Panc1 (cell line): ENCODE results near the gene PRRG4. TPM values are rescaled to one million over a fixed set of nuclear protein-coding genes. Genes with fewer than 3 reads are reported as not detected.

Source experiments
- ATAC-seq: fragments of 200-7000 bp; cut with Tn5 transposase; 2 replicates; pipeline ENCODE4 v1.9.1; 2020; ENCODE audit warnings: mild to moderate bottlenecking, moderate library complexity
- BruUV-seq: library from RNA; stranded (reverse); fragments of 400-500 nt; replicated peaks from 2 replicates; lab custom pipeline; 2021; lab: Mats Ljungman, UMichigan
- CTCF ChIA-PET: fragments of 300-600 bp; sonication (Branson Sonifier 250); formaldehyde crosslinking; loops from one replicate; lab custom pipeline; 2022; ENCODE audit warnings: antibody characterized with exemption; lab: Charles Lee
- POLR2A ChIA-PET: fragments of 300-600 bp; sonication (Branson Sonifier 250); formaldehyde crosslinking; loops from one replicate; lab custom pipeline; 2022; ENCODE audit warnings: antibody characterized with exemption; lab: Charles Lee
- DNase-seq: peaks from one replicate; pipeline ENCODE4 v3.0.0-alpha.2; 2010; ENCODE audit warnings: low read depth, low spot score
- H3K27ac ChIP-seq: 2 replicates; pipeline ENCODE4 v1.5.1; 2011; ENCODE audit warnings: mild to moderate bottlenecking, low read length, inconsistent platforms
- H3K27me3 ChIP-seq: fragments of 200-500 bp; sonication (Bioruptor generic); 2 replicates; pipeline ENCODE4 v1.6.0; 2014; ENCODE audit warnings: low read length, inconsistent platforms; ENCODE audit not compliant: control insufficient read depth, insufficient read depth
- H3K36me3 ChIP-seq: fragments of 200-500 bp; sonication (Bioruptor generic); 2 replicates; pipeline ENCODE4 v1.5.1; 2014; ENCODE audit warnings: inconsistent platforms, mild to moderate bottlenecking, low read length, moderate library complexity; ENCODE audit not compliant: control insufficient read depth, insufficient read depth
- H3K4me1 ChIP-seq: 2 replicates; pipeline ENCODE4 v1.5.1; 2011; ENCODE audit warnings: inconsistent platforms, mild to moderate bottlenecking, low read length, moderate library complexity; ENCODE audit not compliant: control insufficient read depth, insufficient read depth
- H3K4me3 ChIP-seq, 2 experiments: 2 replicates each; pipeline ENCODE4 v1.5.1; 2011 to 2012; ENCODE audit warnings: low read depth in 2 of 2, low read length in 2 of 2, mild to moderate bottlenecking in 2 of 2, inconsistent platforms in 1 of 2, moderate library complexity in 1 of 2
- H3K9me3 ChIP-seq: fragments of 200-500 bp; sonication (Bioruptor generic); 2 replicates; pipeline ENCODE4 v1.5.1; 2014; ENCODE audit warnings: low read depth, mild to moderate bottlenecking, inconsistent platforms, low read length, moderate library complexity; ENCODE audit not compliant: control insufficient read depth, insufficient read depth
- CTCF ChIP-seq: fragments of 450-650 bp; IDR thresholded peaks from 2 replicates; pipeline ENCODE4 v1.5.1; 2017; ENCODE audit warnings: mild to moderate bottlenecking
- POLR2AphosphoS5 ChIP-seq: IDR thresholded peaks from 2 replicates; pipeline ENCODE4 v1.6.1; 2012; ENCODE audit warnings: mild to moderate bottlenecking, low read depth, low read length, moderate library complexity
- REST ChIP-seq, 2 experiments: IDR thresholded peaks; 2 replicates each; pipeline ENCODE4 v1.6.1; 2011 to 2012; ENCODE audit warnings: low read depth in 2 of 2, control low read depth in 1 of 2, low read length in 1 of 2, mild to moderate bottlenecking in 1 of 2, moderate library complexity in 1 of 2; ENCODE audit not compliant: insufficient read depth in 1 of 2
- SIN3A ChIP-seq: IDR thresholded peaks from 2 replicates; pipeline ENCODE4 v1.6.1; 2012; ENCODE audit warnings: low read depth, mild to moderate bottlenecking, low read length, moderate library complexity, borderline replicate concordance; ENCODE audit not compliant: insufficient read depth
- TCF7L2 ChIP-seq: IDR thresholded peaks from 2 replicates; pipeline ENCODE4 v1.6.1; 2011; ENCODE audit warnings: mild to moderate bottlenecking, low read depth, low read length, inconsistent platforms
- in situ Hi-C: cut with HindIII; loops from 2 replicates; pipeline ENCODE4 v1.10.0; 2016; ENCODE audit warnings: low sequenced_read_pairs, low pct_unique_long_range_greater_than_20kb
- intact Hi-C: fragments of 100-400 bp; cut with micrococcal nuclease; formaldehyde crosslinking; loops from one replicate; pipeline ENCODE4 v1.10.0; 2022; ENCODE audit not compliant: unreplicated experiment
- total RNA-seq: library from RNA; stranded (reverse); gene quantifications from one replicate; pipeline ENCODE4 v1.2.1, GENCODE V29; 2021; ENCODE audit not compliant: unreplicated experiment

The PRRG4 gene
- total RNA-seq, 1 experiment from 2014 or later, result 0.87 TPM

DNA sequence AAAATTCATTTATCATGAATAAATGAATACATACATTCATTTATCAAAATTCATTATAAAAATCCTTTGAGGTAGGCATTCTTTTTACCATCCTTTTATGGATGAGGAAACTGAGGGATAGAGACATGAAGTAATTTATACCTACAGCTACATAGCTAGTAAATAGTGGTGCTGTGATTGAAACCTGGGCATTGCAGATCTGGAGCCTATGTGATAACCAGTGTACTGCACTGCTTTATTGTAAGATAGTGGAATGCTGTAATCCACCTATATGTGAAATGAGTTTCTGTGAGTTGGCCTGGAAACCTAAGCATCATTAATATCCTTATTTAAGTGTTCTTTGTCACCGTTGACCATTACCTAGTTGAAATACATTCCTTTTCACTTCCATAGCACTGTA lies 67.4 kb downstream of the PRRG4 start:
- ChIA-PET POLR2A (no interaction called here), CTCF (no interaction called here)

GRCh38 chr11:32899438-32899837 lies 69.7 kb downstream of the PRRG4 start:
- ChIA-PET CTCF (no interaction called here), POLR2A (no interaction called here)
- intact Hi-C loops, result no loop called here
- Histone ChIP-seq H3K4me1 (peaks cover 15% of the 10 kb centered on the region), H3K9me3 (no peaks in the 10 kb centered on the region), H3K27me3 (no peaks in the 10 kb centered on the region), H3K36me3 (peaks cover 5% of the 10 kb centered on the region; the same call in 1 of the 2 replicates), H3K4me3 (no peak overlapping the region), H3K27ac (no peak overlapping the region)
- no TSS peak for BruUV-seq
- in situ Hi-C loops, result no loop called here
- DNase-seq (no peak), ATAC-seq (no peak)
- TF ChIP-seq REST (IDR thresholded peaks at IDR 0.05; ENCODE audit: insufficient read depth in 1 of 2, low read depth in 2 of 2, low read length in 1 of 2), result no peak

More for the DNA sequence above, 67.4 kb downstream of the PRRG4 start:
- no TSS peak for BruUV-seq
- ATAC-seq, result no peak
- no peaks in the 10 kb centered on the region for H3K9me3 ChIP-seq
- no peaks in the 10 kb centered on the region for H3K27me3 ChIP-seq
- no peak for DNase-seq
- H3K27ac ChIP-seq, result no peak overlapping the region
- in situ Hi-C loops, result no loop called here
- H3K36me3 ChIP-seq, result peaks cover 5% of the 10 kb centered on the region
- intact Hi-C loops, result no loop called here
- peaks cover 15% of the 10 kb centered on the region for H3K4me1 ChIP-seq
- no peak overlapping the region for H3K4me3 ChIP-seq
- TF ChIP-seq SIN3A (no peak), POLR2AphosphoS5 (no peak), REST (IDR thresholded peaks at IDR 0.05; ENCODE audit: insufficient read depth in 1 of 2, low read depth in 2 of 2, low read length in 1 of 2) (no peak), TCF7L2 (no peak), CTCF (no peak)
